Caco-2 (cell line): ENCODE data around the gene FRAS1. TPM values are rescaled to one million over a fixed set of nuclear protein-coding genes. Genes with fewer than 3 reads are reported as not detected.

Source experiments
- BruUV-seq: library from RNA; stranded (reverse); fragments of 400-500 nt; replicated peaks from 2 replicates; lab custom pipeline; 2021; lab: Mats Ljungman, UMichigan
- CTCF ChIA-PET: fragments of 300-600 bp; sonication (Branson Sonifier 250); formaldehyde crosslinking; loops from one replicate; lab custom pipeline; 2022; ENCODE audit warnings: antibody characterized with exemption; lab: Charles Lee
- POLR2A ChIA-PET: fragments of 300-600 bp; sonication (Branson Sonifier 250); formaldehyde crosslinking; loops from one replicate; lab custom pipeline; 2022; ENCODE audit warnings: antibody characterized with exemption; lab: Charles Lee
- DNase-seq, 2 experiments: peaks; one replicate each; pipeline versions ENCODE4 v3.0.0 to v3.0.0-alpha.2; 2020 to 2022
- H3K27me3 ChIP-seq: replicated peaks from 2 replicates; pipeline ENCODE4 v1.6.0; 2011; ENCODE audit warnings: low read length; ENCODE audit not compliant: control insufficient read depth, insufficient read depth
- H3K36me3 ChIP-seq: 2 replicates; pipeline ENCODE4 v1.5.1; 2011; ENCODE audit warnings: low read length; ENCODE audit not compliant: control insufficient read depth, insufficient read depth
- H3K4me1 ChIP-seq: fragments of 250-450 bp; sonication (Bioruptor Pico); 2 replicates; pipeline ENCODE4 v1.5.1; 2020; ENCODE audit warnings: mild to moderate bottlenecking
- H3K4me3 ChIP-seq: 2 replicates; pipeline ENCODE4 v1.5.1; 2011; ENCODE audit warnings: low read depth, mild to moderate bottlenecking, control low read depth, low read length
- H3K9me3 ChIP-seq: fragments of 250-450 bp; sonication (Bioruptor Pico); 2 replicates; pipeline ENCODE4 v1.5.1; 2020; ENCODE audit warnings: mild to moderate bottlenecking, moderate library complexity
- H3K27ac Mint-ChIP-seq: one replicate; pipeline ENCODE4 v1.8.0; 2022; ENCODE audit warnings: mixed read lengths; ENCODE audit not compliant: unreplicated experiment
- H3K27me3 Mint-ChIP-seq: one replicate; pipeline ENCODE4 v1.8.0; 2022; ENCODE audit warnings: mixed read lengths; ENCODE audit not compliant: insufficient read depth, unreplicated experiment
- H3K36me3 Mint-ChIP-seq: one replicate; pipeline ENCODE4 v1.8.0; 2022; ENCODE audit warnings: mild to moderate bottlenecking, mixed read lengths; ENCODE audit not compliant: insufficient read depth, unreplicated experiment
- H3K4me1 Mint-ChIP-seq: one replicate; pipeline ENCODE4 v1.8.0; 2022; ENCODE audit warnings: low read depth, mixed read lengths; ENCODE audit not compliant: unreplicated experiment
- H3K4me3 Mint-ChIP-seq: one replicate; pipeline ENCODE4 v1.8.0; 2022; ENCODE audit warnings: mild to moderate bottlenecking, moderate library complexity, mixed read lengths; ENCODE audit not compliant: unreplicated experiment
- H3K9me3 Mint-ChIP-seq: one replicate; pipeline ENCODE4 v1.8.0; 2022; ENCODE audit warnings: mixed read lengths; ENCODE audit not compliant: unreplicated experiment
- intact Hi-C: fragments of 100-400 bp; cut with micrococcal nuclease; formaldehyde crosslinking; loops from one replicate; pipeline ENCODE4 v1.10.0; 2022; ENCODE audit not compliant: unreplicated experiment
- total RNA-seq: library from RNA; stranded (reverse); gene quantifications from 2 replicates; pipeline ENCODE4 v1.2.3, GENCODE V29; 2022
- TF ChIP-seq, protein P1 (sequence below), 2 experiments: fragments of 200-600 bp in 1 of 2; IDR thresholded peaks; 1 replicate in 1 of 2; 2 replicates in 1 of 2; pipeline versions ENCODE4 v1.5.1 to v1.8.0; 2011 to 2022; ENCODE audit warnings: antibody characterized with exemption in 1 of 2, control low read depth in 1 of 2, inconsistent platforms in 1 of 2, low read depth in 1 of 2, low read length in 1 of 2, mild to moderate bottlenecking in 1 of 2, moderate library complexity in 1 of 2; ENCODE audit not compliant: insufficient read depth in 1 of 2, severe bottlenecking in 1 of 2, unreplicated experiment in 1 of 2

FRAS1 gene
- total RNA-seq, 1 experiment from 2014 or later: 40.8 TPM

- Histone ChIP-seq H3K4me1 (no peaks in the 10 kb centered on the region), H3K27me3 (no peaks in the 10 kb centered on the region), H3K9me3 (no peaks in the 10 kb centered on the region), H3K4me3 (no peak overlapping the region), H3K36me3 (no peaks in the 10 kb centered on the region)
- Mint-ChIP-seq H3K36me3 (no peaks in the 10 kb centered on the region), H3K4me1 (no peaks in the 10 kb centered on the region), H3K27ac (no peak overlapping the region), H3K27me3 (peaks cover 7% of the 10 kb centered on the region), H3K9me3 (peaks cover 17% of the 10 kb centered on the region), H3K4me3 (no peak overlapping the region)
- ChIA-PET POLR2A (no interaction called here), CTCF (no interaction called here)
- no peak for DNase-seq
- BruUV-seq: no TSS peak
- TF ChIP-seq, protein P1, sequence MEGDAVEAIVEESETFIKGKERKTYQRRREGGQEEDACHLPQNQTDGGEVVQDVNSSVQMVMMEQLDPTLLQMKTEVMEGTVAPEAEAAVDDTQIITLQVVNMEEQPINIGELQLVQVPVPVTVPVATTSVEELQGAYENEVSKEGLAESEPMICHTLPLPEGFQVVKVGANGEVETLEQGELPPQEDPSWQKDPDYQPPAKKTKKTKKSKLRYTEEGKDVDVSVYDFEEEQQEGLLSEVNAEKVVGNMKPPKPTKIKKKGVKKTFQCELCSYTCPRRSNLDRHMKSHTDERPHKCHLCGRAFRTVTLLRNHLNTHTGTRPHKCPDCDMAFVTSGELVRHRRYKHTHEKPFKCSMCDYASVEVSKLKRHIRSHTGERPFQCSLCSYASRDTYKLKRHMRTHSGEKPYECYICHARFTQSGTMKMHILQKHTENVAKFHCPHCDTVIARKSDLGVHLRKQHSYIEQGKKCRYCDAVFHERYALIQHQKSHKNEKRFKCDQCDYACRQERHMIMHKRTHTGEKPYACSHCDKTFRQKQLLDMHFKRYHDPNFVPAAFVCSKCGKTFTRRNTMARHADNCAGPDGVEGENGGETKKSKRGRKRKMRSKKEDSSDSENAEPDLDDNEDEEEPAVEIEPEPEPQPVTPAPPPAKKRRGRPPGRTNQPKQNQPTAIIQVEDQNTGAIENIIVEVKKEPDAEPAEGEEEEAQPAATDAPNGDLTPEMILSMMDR (IDR thresholded peaks at IDR 0.05; ENCODE audit: insufficient read depth in 1 of 2, low read depth in 1 of 2, low read length in 1 of 2, severe bottlenecking in 1 of 2, unreplicated experiment in 1 of 2): no peak
- intact Hi-C loops: no loop called here
These were observed 17.4 kb upstream of the FRAS1 start for GRCh38 chr4:78039678-78040077.

GRCh38 chr4:78040431-78040830 lies 16.7 kb upstream of the FRAS1 start:
- Mint-ChIP-seq H3K36me3 (no peaks in the 10 kb centered on the region), H3K9me3 (peaks cover 17% of the 10 kb centered on the region), H3K4me1 (no peaks in the 10 kb centered on the region), H3K27me3 (peaks cover 7% of the 10 kb centered on the region), H3K27ac (no peak overlapping the region), H3K4me3 (no peak overlapping the region)
- no peaks in the 10 kb centered on the region for H3K9me3 ChIP-seq
- BruUV-seq: no TSS peak
- DNase-seq: no peak
- intact Hi-C loops: no loop called here
- TF ChIP-seq, protein P1 (IDR thresholded peaks at IDR 0.05; ENCODE audit: insufficient read depth in 1 of 2, low read depth in 1 of 2, low read length in 1 of 2, severe bottlenecking in 1 of 2, unreplicated experiment in 1 of 2): no peak
- H3K4me1 ChIP-seq: no peaks in the 10 kb centered on the region
- ChIA-PET CTCF (no interaction called here), POLR2A (no interaction called here)
- no peaks in the 10 kb centered on the region for H3K27me3 ChIP-seq
- no peaks in the 10 kb centered on the region for H3K36me3 ChIP-seq
- H3K4me3 ChIP-seq: no peak overlapping the region

- H3K4me3 Mint-ChIP-seq: no peak overlapping the region
- no peaks in the 10 kb centered on the region for H3K9me3 Mint-ChIP-seq
- no peaks in the 10 kb centered on the region for H3K36me3 Mint-ChIP-seq
- H3K4me3 ChIP-seq: no peak overlapping the region
- DNase-seq: no peak
- H3K4me1 ChIP-seq: no peaks in the 10 kb centered on the region
- no peaks in the 10 kb centered on the region for H3K36me3 ChIP-seq
- peaks cover 4% of the 10 kb centered on the region for H3K27me3 Mint-ChIP-seq
- no peaks in the 10 kb centered on the region for H3K9me3 ChIP-seq
- CTCF ChIA-PET: no interaction called here
- POLR2A ChIA-PET: no interaction called here
- intact Hi-C loops: no loop called here
- no peaks in the 10 kb centered on the region for H3K4me1 Mint-ChIP-seq
- H3K27me3 ChIP-seq: no peaks in the 10 kb centered on the region
- no TSS peak for BruUV-seq
- TF ChIP-seq, protein P1 (IDR thresholded peaks at IDR 0.05; ENCODE audit: insufficient read depth in 1 of 2, low read depth in 1 of 2, low read length in 1 of 2, severe bottlenecking in 1 of 2, unreplicated experiment in 1 of 2): no peak
- H3K27ac Mint-ChIP-seq: no peak overlapping the region
These were observed 9.8 kb upstream of the FRAS1 start for GRCh38 chr4:78047366-78047765.
